LoVo (cell line): ENCODE measurements around the gene SWT1.
"Not testable (repeated sequence)": the region's sequence is repeated elsewhere in the genome, so short reads cannot be mapped to it uniquely, and the experiment has no call there.

Experiments
- DNase-seq: peaks from one replicate; pipeline ENCODE4 v3.0.0-alpha.2; 2016; ENCODE audit warnings: low spot score

SWT1 gene

DNA sequence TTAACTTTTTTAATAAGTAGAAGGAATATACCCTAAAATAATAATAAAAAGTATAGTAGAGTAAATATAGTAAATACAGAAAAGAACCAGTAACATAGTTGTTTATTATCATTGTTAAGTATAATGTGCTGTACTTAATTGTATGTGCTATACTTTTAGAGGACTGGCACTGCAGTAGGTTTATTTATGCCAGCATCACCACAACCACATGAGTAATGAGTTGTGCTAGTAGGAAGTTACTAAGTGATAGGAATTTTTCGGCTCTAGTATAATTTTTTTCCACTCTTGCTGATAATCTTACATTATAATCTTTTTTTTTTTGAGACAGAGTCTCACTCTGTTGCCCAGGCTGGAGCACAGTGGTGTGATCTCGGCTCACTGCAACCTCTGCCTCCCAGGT lies 88.5 kb downstream of the SWT1 start:
- no peak for DNase-seq

GRCh38 chr1:185249563-185249962 lies 92.6 kb downstream of the SWT1 start:
- DNase-seq, result no peak

DNA sequence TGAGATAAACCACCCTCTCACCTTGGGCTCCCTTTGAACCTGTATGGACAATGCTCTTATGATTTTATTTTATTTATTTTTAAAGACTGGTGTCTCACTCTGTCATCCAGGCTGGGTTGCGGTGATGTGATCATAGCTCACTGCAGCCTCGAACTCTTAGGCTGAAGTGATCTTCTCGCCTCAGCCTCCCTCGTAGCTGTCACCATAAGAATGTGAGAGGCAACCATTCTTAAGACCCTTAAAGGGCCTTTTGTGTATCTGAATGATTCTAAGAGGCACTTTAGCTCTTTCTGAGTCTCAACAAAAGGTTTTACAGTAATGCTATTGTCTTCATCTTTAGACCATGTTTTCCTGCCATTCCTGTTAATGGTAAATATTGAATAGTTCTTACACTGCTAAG lies 93.1 kb downstream of the SWT1 start:
- no peak for DNase-seq

DNA sequence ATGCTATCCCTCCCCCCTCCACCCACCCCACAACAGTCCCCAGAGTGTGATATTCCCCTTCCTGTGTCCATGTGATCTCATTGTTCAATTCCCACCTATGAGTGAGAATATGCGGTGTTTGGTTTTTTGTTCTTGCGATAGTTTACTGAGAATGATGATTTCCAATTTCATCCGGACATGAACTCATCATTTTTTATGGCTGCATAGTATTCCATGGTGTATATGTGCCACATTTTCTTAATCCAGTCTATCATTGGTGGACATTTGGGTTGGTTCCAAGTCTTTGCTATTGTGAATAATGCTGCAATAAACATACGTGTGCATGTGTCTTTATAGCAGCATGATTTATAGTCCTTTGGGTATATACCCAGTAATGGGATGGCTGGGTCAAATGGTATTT lies 95.0 kb downstream of the SWT1 start:
- DNase-seq, result not testable (repeated sequence)

GRCh38 chr1:185252404-185252803 lies 95.4 kb downstream of the SWT1 start:
- DNase-seq, result not testable (repeated sequence)

- not testable (repeated sequence) for DNase-seq
These were observed 98.6 kb downstream of the SWT1 start for GRCh38 chr1:185255595-185255994.

GRCh38 chr1:185257116-185257949 lies 100.4 kb downstream of the SWT1 start:
- not testable (repeated sequence) for DNase-seq

DNA sequence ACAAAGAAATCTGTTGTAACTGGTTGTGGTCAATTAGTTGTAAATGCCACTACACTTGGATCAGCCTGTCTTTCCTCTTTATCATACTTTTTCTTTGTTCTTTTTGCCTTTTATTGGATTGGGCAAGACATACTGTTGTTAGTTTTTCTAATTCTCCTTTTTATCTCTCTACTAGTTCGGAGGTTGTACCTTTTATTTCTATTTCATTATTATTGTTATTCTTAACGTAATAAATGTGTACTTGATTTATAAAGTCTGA lies 100.9 kb downstream of the SWT1 start:
- no peak for DNase-seq

DNA sequence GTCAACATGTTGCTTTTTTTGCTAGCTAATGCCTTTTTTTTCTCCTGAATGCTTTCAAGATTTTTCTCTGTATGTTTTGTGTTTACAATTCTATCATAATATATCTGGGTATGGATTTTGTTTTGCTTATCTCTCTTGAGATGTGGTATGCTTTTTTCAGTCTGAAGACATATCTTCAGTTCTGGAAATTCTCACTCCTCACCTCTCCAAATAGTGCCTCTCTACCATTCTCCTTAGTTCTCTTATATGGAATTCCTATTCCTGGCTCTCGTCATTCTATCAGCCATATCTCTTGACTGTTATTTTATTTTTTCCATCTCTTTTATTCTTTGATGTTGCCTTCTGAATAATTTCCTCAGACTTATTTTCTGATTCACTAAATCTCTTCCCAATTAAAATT lies 101.7 kb downstream of the SWT1 start:
- no peak for DNase-seq

DNA sequence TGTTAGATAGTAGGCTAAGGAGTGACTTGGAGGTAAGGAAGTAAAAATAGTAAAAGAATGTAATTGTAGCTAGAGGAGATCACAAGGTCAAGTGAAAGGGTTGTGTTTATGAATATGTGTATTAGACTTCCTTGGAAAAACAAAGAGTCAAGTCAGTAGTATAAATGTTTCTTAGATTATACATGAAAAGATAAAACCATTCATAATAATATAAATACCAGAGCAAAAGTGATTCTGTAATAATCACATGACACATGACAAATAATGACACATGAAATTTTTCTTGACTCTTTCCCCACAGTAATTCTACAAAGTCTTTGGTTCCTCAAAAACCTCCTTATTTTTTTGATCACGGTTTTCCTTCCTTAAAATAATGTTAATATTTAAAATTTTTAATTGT lies 103.6 kb downstream of the SWT1 start:
- DNase-seq, result no peak

DNA sequence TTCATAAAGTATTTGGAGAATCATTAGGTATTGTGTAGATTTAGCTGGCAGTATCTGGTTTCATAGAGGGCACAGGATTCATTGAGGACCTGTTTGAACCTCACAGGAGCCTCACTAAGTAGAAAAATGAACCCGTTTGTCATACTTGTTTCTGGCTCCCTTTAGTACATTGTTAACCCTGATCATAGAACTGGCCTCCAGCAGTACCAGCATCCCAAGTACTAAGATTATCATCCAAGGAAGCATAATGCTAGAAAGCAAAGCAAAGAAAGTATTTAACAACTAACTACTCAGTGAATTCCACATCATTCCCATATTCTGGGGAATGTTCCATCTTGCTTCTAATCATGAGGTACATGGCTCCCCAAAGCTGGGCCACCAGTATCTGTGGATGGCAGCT lies 105.2 kb downstream of the SWT1 start:
- no peak for DNase-seq

DNA sequence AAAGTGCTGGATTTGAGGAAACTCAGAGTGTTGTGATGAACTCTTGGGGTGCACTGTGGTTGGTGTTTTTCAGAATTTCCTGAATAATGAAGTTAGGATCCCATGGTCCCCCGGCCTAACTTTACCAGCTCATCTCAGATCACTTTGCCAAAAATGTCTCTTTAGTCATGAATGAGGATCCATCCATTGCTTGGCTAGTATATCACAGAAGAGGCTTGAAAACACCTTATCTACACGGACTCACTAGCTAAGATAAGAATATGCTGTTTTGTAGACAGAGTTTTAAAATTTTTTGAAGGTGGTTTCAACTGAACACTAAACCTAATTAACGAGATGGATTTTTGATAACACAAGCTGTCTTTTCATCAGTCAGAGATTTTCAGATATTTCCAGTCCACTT lies 106.3 kb downstream of the SWT1 start:
- no peak for DNase-seq

GRCh38 chr1:185263780-185264179 lies 106.8 kb downstream of the SWT1 start:
- DNase-seq, result no peak

DNA sequence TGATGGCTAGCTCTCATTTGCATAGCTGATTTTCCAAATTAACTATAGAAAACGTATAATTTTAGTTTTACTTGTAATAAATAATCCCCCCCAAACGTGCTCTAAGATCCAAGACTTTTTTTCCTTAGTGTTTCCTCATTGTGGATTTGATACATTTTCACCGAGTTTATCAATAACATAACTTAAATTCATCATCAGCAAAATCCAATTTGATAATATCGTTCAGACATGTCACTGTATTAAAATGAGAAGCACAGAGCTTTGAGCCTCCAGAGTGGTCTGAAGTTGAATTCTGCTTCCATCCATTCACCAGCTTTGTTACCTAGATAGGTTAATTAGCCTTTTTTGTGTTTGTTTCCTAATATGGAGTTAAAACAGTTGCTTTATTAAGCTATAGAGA lies 108.3 kb downstream of the SWT1 start:
- no peak for DNase-seq

DNA sequence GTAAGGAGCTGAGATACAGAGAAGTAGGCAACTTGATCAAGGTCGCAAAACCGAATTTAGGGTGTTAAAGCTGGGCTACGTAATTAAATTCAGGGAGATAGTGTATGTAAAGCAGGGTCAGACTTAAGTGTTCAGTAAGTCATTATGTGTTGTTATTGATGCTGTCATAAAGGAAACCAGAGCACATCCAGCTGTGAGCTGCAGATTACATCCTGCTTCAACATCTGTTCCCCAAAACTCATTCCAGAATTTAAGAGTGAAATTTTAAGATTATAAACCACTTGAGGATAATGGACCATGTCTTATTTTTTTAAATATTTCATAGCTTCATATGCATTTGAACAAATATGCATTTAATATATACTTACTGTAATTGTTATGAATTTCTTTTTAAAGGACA lies 110.3 kb downstream of the SWT1 start:
- no peak for DNase-seq

GRCh38 chr1:185267701-185268100 lies 110.7 kb downstream of the SWT1 start:
- DNase-seq, result no peak

- no peak for DNase-seq
These were observed 111.4 kb downstream of the SWT1 start for GRCh38 chr1:185268352-185268751.

DNA sequence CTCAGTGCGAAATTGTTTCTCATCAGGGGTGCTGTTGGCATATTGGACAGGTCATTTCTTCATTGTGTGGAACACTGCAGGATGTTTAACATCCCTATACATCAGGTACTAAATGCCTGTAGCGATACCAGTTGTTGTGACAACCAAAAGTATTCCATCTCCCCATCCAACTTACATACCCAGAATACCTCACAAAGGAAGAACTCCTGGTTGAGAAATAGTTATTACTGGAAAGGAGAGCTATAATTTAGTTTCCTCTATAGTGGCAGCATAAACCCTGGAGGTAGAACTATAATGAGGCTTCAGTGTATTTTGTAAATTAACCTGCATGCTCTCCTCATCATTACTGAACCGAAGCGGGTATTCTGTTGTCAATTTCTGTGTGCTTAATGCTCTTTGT lies 115.0 kb downstream of the SWT1 start:
- DNase-seq, result no peak

- DNase-seq, result no peak
These were observed 122.6 kb downstream of the SWT1 start for GRCh38 chr1:185279571-185279970.

DNA sequence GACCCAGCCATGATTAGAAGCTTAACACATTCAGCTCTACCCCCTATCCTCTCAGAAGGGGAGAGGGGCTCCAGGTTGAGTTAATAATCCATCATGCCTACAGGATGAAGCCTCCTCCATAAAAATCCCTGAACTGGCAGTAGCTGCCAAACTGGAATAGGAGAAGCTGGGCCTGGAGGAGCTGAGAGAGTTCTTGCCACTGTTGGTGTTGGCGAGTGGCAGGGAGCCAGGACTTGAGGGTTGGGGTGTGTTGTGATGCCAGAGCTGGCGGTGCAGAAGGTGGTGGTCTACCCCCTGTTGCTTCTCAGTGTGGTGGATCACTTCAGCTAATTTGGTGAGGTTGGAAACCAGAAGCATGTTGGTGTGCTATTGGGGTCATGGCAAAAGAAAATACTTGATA lies 123.6 kb downstream of the SWT1 start:
- no peak for DNase-seq

- no peak for DNase-seq
These were observed 124.3 kb downstream of the SWT1 start for GRCh38 chr1:185281245-185281644.

DNA sequence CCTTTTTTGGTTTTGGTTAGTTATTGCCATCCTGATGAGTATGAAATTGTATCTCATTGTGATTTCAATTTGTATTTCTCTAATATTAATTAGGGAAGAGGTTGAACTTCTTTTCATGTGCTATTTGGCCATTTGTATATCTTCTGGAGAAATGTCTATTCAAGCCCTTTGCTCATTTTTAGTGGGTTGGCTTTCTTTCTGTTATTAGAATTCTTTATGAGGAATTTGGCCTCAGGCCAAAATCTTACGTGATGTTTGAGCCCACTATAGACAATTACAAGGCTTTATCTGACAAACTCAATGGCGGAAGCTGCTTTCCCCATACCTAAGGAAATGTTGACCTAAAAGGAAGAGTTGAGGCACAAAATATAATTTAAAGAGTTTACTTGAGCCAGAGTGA lies 127.1 kb downstream of the SWT1 start:
- DNase-seq, result no peak

DNA sequence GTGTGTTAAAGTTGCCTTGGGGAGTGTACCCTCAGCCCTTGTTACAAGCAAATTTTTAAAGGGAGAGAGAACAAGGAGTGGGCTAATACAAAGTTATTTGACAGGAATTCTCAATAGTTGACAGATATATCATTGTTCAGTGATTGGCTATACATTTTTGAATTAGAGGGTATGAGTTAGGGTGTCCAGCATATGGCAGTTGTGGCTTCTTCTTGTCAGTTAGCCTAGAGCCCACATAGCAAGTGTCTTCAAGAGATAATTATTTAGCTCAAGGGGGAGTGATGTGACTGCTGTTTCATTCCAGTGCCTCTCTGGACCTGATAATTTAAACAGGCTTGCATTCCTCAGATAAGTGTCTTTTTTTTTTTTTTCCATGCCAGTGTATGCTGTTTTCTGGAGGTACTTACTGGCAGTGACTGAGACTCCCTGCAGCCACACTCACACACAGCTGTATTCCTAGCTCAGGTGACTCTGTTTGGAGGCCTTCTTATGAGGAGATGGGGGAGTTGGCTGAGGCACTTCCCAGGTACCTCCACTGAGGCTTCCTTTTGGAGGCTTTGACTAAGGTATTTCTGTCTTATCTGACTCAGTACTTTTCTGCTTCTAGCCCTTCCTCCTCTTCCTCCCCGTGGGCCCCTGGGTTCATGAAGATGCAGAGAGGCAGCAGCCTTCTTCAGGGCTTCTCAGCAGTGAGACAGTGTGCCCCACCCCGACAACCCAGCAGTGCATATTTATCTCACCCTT lies 127.7 kb downstream of the SWT1 start:
- no peak for DNase-seq

DNA sequence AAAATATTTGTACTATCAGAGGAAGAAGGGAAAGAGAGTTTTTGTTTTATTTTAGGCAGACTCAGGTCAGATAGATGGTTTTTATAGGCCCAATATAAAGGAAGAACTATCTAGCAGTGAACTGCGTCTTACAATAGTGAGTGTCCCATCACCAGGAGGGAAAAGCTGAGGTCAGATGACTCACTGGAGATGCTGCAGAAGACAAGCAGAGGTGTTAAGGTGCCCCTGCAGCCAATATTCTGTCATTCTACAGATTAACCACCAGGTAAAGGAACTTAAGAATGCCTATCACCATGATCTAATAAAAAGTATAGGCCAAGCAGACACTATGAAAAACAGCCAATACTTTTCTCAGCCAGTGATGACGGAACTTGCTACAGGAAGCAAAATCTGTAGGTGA lies 130.5 kb downstream of the SWT1 start:
- DNase-seq, result no peak
